Vagina (tissue), 2 donors: ENCODE measurements around the gene ATXN1.

Experiments used
- CTCF ChIP-seq, 3 experiments: fragments of 450-650 bp in 2 of 3; fragments of 200-600 bp in 1 of 3; sonication (generic) in 1 of 3; IDR thresholded peaks; one replicate each; pipeline ENCODE4 v1.5.1; 2017 to 2019; ENCODE audit warnings: antibody characterized with exemption in 3 of 3, mild to moderate bottlenecking in 2 of 3, moderate library complexity in 2 of 3
- POLR2A ChIP-seq, 2 donors: fragments of 450-650 bp; IDR thresholded peaks; one replicate each; pipeline ENCODE4 v1.6.1; 2017; ENCODE audit warnings: antibody characterized with exemption in 2 of 2, mild to moderate bottlenecking in 2 of 2, moderate library complexity in 2 of 2
- POLR2AphosphoS5 ChIP-seq, 2 donors: sonication (generic); formaldehyde crosslinking; IDR thresholded peaks; one replicate each; pipeline ENCODE4 v1.9.0; 2017; ENCODE audit warnings: antibody characterized with exemption in 2 of 2, mild to moderate bottlenecking in 2 of 2, low read depth in 1 of 2; ENCODE audit not compliant: insufficient read depth in 1 of 2

- TF ChIP-seq CTCF (IDR thresholded peaks at IDR 0.05) (no peak), POLR2A (IDR thresholded peaks at IDR 0.05) (no peak), POLR2AphosphoS5 (IDR thresholded peaks at IDR 0.05; ENCODE audit: insufficient read depth in 1 of 2, low read depth in 1 of 2) (peak in 1 of 2 donors; percentile 66)
Measured at GRCh38 chr6:16769131-16769985, 8.1 kb upstream of the ATXN1 start.
